GM21447 (cell line): ENCODE measurements around the gene ZNF892.
"Not testable (repeated sequence)": the region's sequence is repeated elsewhere in the genome, so short reads cannot be mapped to it uniquely, and the experiment has no call there.

Experiments
- ATAC-seq: cut with Tn5 transposase; IDR thresholded peaks from one replicate; pipeline ENCODE4 v1.9.1; 2021; ENCODE audit not compliant: unreplicated experiment

ZNF892 gene

DNA sequence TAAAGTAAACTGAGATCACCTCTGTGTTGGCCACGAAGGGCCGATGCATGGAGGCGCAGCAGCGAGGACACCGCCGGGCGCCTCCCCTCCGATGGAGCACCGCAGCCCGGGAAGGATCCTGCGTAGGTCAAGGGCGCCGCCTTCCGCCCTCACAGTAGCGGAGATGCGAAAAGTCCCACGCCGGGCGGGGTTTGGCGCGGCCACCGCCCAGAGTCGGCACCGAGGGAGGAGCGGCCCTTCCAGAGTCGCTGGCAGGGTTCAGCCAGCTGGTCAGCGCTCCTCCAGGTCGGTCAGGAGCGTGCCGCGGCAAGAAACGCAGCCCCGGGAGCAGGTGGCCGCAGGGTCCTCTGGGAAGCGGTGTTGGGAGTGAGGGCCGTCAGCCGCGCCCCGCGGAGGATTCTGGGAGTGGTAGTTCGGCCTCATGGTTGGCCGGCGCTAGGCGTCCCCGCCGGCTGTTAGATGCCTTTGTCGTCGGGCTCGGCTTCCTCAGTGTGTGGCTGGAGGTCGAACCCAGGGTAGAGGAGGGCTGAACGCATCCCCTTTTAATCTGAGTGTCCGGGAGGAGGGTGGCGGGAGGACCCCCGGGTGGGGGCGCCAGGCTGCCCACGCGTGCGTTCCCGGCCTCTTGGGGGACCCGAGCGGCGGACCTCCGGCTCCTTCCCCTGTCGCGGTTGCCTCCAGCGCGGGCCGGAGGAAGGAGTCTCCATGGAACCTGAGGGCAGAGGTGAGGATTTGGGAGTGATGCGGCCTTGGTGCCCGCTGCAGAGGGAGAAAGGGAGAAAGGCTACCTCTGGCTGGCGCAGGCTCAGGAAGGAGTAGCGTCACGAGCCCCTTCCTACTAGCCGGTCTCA, at the start of gene ZNF892:
Gene ZNF892, plus strand, starts transcription at position 411 of the 851 bp plus-strand sequence. Its CDS starts 295 bp downstream, at position 706.
- ATAC-seq: peak; percentile 97

DNA sequence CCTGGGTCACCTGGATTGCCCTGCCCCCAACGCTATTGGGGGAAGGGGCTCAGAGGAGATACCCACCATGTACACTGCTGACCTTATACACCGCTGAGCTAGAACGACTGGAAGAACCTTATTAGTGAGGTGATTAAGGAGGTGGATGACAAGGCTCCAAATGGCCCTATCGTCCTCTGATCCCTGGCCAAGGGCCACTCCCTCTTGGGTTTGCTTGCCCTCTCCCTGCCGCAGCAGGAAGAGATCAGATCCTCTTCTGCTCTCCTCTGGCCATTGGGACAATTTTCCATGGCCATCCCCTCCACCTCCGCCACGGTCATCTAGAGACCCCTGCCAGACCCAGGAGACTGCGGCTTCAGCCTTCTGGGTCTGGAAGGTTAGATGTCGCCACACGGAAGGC, 48.9 kb upstream of the ZNF892 start:
- ATAC-seq: no peak

DNA sequence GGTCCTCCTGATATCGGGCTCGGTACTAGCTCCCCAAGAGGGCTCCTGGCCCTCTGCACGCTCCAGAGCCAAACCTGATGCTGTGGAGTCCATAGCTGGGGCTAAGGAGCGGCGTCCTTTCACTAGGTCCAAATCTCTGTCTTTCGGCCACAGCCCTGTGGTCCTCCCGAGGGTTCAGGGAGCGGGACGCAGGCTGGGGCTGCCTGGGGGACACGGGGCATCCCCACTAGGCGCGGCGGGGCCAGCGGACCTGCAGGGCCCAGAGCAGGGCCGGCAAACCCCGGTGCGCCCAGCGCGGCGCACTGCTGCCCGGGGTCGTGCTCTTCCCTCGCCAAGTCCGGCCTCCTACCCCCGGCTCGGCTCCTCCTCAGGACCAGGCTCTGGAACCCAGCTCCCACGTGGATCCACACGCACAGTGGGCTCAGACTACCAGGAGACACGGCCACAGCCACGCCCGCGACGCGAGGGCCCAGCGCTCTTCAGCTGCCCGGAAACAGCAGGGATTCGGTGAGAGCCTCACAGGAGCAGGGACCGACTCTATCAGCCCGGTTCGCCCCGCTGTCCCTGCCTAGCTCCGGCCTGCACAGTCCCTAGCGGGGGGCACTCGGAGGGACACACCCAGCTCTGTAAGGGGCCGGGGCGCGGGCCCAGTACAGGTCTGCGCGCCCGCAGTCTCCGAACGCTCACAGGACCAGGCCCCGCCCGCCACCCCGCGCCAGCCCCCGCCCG, 48.3 kb upstream of the ZNF892 start:
- peak; percentile 40 for ATAC-seq

DNA sequence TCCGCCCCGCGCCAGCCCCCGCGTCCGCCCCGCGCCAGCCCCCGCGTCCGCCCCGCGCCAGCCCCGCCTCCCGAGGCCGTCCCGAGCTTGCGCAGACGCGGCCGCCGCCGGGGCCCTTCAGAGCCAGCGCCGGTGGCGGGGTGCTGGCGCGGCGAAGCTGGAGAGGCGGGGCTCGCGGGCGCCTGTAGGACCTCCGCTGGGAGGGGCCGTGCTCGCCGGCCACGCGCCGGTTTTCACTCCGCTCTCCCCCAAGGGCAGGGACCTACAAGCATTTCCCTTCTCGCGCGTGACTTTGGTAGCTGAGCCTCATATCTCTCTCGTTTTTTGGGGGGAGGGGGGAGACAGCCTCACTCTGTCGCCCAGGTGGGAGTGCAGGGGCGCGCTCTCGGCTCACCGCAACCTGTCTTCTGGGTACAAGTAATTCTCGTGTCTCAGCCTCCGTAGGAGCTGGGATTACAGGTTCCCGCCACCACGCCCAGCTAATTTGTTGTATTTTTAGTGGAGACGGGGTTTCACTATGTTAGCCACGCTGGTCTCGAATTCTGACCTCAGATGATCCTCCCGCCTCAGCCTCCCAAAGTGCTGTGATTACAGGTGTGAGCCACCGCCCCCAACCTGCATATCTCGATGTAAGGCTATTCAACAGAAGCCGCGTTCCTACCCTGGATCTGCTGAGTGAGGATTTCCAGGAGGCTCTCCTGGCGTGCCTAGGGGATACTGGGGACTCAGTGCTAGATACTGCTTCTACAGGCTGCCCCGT, 47.5 kb upstream of the ZNF892 start, which contains the start of gene ZNF514:
Gene ZNF514, minus strand, starts transcription at position 159 of the 760 bp plus-strand sequence. CDS start 6,595 bp downstream, outside the sequence.
- ATAC-seq: peak; percentile 82

DNA sequence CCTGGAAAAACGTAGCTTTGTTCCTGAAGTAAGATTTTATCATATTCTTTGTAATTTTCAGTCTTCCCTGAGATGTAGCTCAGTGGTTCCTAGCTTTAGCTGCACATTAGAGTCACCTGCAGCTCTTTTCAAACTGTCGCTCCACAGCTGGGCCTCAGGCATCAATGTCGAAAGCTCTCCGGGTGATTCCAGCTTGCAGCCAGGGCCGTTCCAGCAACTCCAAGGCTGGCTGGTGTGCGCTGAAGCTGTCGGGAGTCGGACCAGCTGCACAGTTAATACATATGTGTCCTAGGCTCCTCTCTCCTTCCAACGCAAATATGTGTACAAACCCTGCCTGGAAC, 42.3 kb upstream of the ZNF892 start:
- peak; percentile 16 for ATAC-seq

DNA sequence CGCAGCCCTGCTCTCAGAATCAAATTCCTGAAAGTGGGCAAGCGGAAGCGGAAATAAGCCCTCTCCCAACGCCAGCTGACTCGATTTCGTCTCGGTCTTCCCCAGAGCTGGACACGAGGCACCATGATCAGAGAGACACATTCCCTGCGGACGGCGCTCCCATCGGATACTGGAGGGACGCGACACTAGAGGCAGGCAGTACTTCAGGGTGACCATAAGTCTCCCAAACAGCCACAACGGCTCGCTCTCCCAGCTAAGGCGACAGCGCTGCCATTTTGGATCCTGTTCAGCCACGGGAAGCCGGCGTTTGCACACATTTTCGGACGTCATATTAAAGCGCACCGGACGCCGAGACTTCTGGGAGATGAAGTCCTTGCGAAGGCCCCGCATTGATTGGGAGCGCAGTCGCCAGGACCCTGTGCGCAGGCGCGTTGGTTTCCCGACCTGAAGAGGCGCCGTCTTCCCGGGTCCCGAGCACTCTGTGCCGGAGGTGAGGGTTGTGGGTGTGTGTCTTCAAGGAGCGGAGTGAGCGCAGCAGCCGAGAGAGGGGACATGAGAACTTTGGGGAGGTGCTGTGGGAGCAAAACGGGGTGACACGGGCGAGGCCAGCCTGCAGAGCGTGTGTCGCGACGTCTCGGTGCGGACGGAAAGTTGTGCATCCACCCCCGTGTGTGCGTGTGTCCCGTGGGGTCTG, 41.8 kb upstream of the ZNF892 start, which contains the start of gene ZNF2:
Gene ZNF2, plus strand, starts transcription at position 439 of the 694 bp plus-strand sequence. CDS start 10,418 bp downstream, outside the sequence.
- ATAC-seq: peak; percentile 91

DNA sequence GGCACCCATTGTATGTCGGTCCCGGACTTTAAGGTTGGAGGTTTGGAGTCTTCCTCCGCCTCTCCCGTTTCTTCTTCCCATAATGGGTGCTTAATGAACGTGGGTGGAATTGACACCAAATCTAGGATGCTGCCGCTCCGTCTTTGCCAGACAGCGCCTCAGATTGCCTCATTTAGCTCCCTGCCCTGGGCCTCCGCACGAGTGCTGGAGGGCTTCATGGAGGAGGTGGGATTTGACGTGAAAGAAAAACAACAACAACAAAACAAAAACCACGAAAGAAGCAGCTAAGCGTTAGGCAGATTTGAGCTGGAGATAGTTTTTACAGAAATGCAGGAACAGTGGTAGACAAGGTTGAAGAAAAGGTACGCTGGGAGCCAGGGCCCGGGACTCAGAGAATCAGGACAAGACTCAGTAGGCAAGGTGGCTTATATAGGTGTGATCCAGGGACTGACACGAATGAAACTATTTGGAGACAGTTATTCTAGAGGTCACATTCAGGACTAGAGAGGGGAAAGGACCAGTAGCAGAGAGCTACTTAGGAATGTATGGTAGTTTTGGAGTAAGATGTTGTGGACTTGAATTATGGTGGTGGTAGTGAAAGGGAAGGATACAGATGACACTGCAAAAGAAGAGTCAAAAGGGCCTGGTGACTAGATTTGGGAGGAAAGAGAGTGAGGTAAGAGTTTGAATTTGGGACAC, 41.1 kb upstream of the ZNF892 start:
- ATAC-seq: peak; percentile 7

DNA sequence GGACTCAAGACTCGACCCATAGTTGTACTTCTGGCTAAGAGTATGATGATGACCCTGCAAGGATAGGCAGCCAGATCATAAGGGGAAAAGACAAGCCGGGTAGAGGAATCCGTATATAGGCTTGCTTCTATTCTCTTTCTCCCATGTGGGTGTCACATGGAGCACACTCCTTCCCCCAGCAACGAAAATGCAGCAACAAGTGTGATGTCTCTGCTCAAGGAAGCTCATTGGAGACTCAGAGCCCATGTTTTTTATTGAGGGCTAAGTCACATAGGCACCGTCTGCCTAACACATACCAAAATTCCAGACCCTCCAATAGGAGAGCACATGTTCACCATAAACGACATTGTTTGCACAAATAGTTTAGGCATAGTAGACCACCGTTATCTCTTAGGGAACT, 35.4 kb upstream of the ZNF892 start:
- no peak for ATAC-seq

DNA sequence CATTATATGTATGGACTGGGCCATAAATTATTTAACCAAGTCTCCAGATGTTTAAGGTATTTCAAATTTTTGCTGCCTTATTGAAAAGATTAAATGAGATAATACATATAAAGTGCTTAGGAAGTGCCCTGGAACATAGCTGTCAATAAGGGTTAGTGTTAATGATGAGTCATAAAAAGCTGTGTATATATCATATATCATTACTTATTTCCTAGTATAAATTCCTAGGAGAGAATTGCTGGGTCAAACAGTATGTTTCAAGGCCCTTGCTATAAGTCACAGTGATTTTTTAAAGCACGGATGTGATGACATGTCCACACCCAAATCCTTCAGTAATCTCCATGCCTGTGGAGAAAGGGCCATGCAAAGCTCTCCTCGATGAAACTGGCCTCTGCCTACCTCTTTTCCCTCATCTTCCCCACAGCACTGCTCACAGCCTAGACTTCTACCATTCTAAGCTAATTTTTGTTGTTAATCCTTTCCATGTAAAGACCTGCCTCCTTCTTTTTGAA, 33.2 kb upstream of the ZNF892 start:
- no peak for ATAC-seq

DNA sequence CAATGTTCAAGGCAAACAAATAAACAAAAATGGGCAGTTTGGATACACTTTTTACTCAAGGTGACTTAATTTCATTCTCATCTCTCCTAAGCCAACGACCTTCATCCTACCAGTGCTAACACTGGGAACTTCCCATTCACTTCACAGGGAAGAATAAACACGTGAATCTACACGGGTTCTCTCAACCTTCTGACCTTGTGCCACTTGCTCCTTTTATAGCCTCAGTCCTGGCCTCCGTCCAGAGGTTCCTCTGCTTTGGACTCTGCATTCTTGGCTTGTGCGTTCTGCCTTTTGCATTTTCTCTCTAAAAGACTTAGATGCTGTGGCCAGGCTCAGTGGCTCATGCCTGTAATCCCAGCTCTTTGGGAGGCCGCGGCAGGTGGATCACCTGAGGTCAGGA, 27.9 kb upstream of the ZNF892 start:
- no peak for ATAC-seq

DNA sequence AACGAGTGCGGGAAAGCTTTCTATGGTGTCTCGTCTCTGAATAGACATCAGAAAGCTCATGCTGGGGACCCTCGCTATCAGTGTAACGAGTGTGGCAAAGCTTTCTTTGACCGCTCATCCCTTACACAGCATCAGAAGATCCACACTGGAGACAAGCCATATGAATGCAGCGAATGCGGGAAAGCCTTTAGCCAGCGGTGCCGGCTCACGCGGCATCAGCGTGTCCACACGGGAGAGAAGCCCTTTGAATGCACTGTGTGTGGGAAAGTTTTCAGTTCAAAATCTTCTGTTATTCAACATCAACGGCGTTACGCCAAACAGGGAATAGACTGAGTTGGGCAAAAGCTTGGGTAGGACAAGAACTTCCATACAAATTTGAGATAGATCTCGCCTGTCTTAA, 25.5 kb upstream of the ZNF892 start:
- no peak for ATAC-seq

DNA sequence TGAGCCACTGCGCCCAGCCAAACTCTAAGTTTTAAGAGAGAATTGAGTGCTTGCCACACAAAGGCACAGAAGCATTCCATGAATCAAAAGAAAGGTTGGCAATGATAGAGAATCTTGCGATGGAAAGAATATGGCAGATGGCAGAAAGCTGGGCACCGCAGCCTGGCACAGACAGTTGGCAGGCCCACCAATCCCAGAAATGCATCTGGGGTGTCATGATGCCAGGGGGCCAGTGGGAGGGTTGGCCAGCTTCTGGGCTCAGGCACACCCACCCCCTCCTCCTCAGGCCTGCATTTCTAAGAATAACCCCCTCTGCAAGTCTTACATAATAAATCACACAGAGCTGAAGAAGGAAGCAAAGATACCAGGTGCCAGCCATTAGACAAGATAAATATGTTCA, 22.1 kb upstream of the ZNF892 start:
- ATAC-seq: no peak

DNA sequence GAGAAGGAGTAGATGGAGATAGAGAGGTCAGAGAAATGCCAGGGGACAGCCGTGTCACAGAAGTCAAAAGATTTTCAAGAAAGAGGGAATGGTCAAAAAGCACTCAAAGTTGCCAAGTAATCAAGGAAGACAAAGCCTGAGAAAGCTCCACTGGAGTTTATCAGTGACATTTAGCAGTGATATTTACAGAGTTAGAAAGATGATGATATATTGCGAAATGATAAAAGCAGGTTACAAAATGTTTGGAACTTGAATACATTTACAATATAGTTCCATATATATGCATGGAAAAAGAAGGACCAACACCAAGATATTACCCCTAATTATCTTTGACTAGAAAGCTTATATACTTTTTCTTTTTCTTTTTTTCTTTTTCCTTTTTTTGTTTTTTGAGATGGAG, 21.3 kb upstream of the ZNF892 start:
- no peak for ATAC-seq

DNA sequence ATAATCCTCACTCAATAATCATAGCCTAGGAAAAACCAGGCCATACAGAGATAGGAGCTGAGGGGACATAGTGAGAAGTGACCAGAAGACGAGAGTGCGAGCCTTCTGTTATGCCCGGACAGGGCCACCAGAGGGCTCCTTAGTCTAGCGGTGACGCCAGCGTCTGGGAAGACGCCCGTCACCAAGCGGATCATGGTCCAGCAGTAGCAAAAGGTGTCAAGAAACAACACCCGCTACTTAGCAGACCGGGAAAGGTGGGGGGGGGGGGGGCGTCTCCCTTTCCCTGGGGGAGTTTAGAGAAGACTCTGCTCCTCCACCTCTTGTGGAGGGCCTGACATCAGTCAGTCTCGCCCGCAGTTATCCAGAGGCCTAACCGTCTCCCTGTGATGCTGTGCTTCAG, 14.4 kb upstream of the ZNF892 start:
- not testable (repeated sequence) for ATAC-seq

DNA sequence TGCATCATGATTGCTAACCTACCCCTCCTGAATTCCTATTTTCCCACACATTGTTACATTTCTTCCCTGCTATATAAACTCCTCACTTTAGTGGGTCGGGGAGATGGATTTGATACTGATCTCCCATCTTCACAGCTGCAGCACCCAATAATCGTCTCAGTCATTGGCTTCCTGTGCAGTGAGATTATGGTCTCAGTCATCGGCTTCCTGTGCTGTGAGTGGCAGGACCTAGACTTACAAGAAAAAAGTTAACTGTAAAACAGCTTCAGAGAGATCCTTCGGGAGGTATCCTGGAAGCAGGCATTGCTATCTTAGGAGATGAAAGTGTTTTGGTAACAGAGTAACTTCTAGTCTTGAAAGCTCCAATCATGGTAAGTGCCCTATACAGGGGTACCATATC, 3.4 kb upstream of the ZNF892 start:
- ATAC-seq: no peak

DNA sequence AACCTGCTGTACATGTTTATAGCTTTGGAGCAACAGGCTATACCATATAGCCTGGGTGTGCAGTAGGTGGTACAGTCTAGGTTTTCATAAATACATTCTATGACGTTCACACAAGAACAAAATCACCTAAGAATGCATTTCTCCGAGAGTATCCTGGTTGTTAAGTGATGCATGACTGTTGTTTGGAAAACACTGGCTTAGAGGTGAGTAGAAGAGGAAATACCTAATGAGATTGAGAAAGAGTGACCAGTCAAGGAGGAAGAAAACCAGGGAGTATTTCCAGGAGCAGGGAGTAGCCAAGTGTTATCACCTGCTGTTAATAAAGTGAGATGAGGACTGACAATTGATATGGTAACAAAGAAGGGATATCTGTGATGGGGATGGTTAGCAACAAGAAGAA, 2.9 kb upstream of the ZNF892 start:
- ATAC-seq: no peak

DNA sequence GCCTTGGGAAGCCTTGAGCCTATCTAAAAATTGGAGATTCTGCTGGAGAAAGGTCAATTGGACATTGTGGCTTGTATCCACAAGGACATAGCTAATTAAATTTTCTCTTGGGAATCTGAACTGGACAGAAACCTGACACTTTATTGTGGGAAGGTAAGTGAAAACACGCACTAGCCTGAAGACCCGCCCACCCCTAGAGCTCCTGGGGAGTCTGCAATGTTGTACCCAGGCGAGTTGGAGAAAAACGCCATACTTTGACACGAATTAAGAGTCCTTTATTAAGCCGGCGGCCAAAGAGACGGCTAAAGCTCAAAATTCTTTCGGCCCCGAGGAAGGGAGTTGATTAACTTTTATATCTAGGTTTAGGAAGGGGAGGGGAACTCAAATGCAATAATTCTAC, 1.2 kb upstream of the ZNF892 start:
- no peak for ATAC-seq

DNA sequence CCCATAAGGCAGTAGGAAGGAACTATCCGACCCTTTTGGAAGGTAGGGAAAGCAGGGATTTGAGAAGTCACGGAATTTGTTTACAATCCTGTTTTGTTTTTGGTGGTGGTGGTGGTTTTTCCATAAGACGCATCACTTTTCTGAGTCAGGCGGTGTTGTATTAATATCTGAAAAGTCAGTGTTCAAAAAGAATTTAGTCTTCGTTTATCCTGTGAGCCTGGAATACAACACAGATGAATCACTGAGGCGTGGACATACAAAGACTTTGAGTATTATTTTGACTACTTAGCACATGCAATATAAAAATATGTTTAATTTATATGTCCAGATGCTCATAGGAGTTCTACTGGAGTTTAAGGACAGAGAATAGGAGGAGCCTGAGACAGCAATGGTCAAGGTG, 785 bp downstream of the ZNF892 start:
- ATAC-seq: no peak

DNA sequence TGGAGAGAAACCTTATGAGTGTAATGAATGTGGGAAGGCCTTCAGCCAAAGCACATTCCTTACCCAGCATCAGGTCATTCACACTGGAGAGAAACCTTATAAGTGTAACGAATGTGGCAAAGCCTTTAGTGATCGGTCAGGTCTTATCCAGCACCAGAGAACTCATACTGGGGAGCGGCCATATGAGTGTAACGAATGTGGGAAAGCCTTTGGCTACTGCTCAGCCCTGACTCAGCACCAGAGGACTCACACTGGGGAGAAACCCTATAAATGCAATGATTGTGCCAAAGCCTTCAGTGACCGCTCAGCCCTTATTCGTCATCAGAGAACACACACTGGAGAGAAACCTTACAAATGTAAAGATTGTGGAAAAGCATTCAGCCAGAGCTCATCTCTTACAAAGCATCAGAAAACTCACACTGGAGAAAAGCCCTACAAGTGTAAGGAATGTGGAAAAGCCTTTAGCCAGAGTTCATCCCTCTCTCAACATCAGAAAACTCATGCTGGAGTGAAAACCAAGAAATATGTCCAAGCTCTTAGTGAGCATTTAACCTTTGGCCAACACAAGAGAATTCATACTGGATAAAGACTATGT, 7.8 kb downstream of the ZNF892 start:
- no peak for ATAC-seq

DNA sequence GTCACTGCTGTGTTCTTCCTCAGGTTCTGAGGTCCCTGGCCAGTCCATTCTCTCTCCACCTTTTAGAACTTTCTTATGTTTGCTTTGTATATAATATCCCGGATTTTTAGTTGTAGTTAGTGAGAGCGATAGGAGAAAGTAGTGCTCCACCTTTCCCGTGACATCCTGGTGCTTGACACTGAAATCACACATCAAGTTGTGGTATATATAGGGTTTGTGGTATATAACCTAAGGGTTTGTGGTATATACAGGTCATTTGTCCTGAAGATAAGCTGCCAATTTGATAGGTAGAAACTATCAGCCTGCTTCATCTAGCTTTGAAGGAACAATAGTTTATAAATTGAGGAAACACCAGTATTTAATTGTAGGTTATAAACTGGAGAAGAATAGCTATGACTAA, 13.1 kb downstream of the ZNF892 start:
- ATAC-seq: no peak
